Osteoblast (primary cell): ENCODE measurements around the gene RCC2. TPM values are rescaled to one million over a fixed set of nuclear protein-coding genes. Genes with fewer than 3 reads are reported as not detected.

Source experiments
- DNase-seq: peaks from one replicate; pipeline ENCODE4 v3.0.0; 2011; ENCODE audit warnings: low spot score, mixed read lengths; ENCODE audit not compliant: insufficient read length; ENCODE audit errors: missing footprints
- H2AFZ ChIP-seq: 2 replicates; pipeline ENCODE4 v1.6.0; 2011; ENCODE audit warnings: mild to moderate bottlenecking, low read length
- H3K27ac ChIP-seq: 2 replicates; pipeline ENCODE4 v1.5.1; 2011; ENCODE audit warnings: mild to moderate bottlenecking, low read depth, low read length, moderate library complexity
- H3K27me3 ChIP-seq: 2 replicates; pipeline ENCODE4 v1.6.0; 2012; ENCODE audit warnings: mild to moderate bottlenecking, control low read depth, inconsistent platforms, low read length, moderate library complexity; ENCODE audit not compliant: insufficient read depth
- H3K36me3 ChIP-seq: 2 replicates; pipeline ENCODE4 v1.5.1; 2011; ENCODE audit warnings: mild to moderate bottlenecking, low read length, control low read depth, moderate library complexity; ENCODE audit not compliant: insufficient read depth
- H3K4me1 ChIP-seq: 2 replicates; pipeline ENCODE4 v1.5.1; 2011; ENCODE audit warnings: mild to moderate bottlenecking, low read length, control low read depth, moderate library complexity; ENCODE audit not compliant: insufficient read depth
- H3K4me2 ChIP-seq: 2 replicates; pipeline ENCODE4 v1.6.0; 2011; ENCODE audit warnings: mild to moderate bottlenecking, low read length; ENCODE audit not compliant: insufficient read depth
- H3K4me3 ChIP-seq: fragments of 200-600 bp; sonication (generic); 3 replicates; pipeline ENCODE4 v1.5.1; 2012; ENCODE audit warnings: mild to moderate bottlenecking, low read length, inconsistent platforms; ENCODE audit not compliant: insufficient read depth
- H3K79me2 ChIP-seq: 2 replicates; pipeline ENCODE4 v1.6.0; 2012; ENCODE audit warnings: mild to moderate bottlenecking, low read length, control low read depth, inconsistent platforms; ENCODE audit not compliant: insufficient read depth
- H3K9me3 ChIP-seq: 2 replicates; pipeline ENCODE4 v1.5.1; 2011; ENCODE audit warnings: low read depth, low read length, control low read depth
- H4K20me1 ChIP-seq: 2 replicates; pipeline ENCODE4 v1.6.0; 2012; ENCODE audit warnings: mild to moderate bottlenecking, low read length, control low read depth; ENCODE audit not compliant: insufficient read depth
- CTCF ChIP-seq: IDR thresholded peaks from 2 replicates; pipeline ENCODE4 v1.5.1; 2011; ENCODE audit warnings: mild to moderate bottlenecking, low read depth, low read length, moderate library complexity; ENCODE audit errors: extremely low read depth
- total RNA-seq: library from RNA; depleted of rRNA; stranded (reverse); fragments of >200 nt; gene quantifications from 2 replicates; pipeline ENCODE4 v1.2.3, GENCODE V29; 2012

RCC2 gene
- total RNA-seq, 1 donor, result 71.3 TPM

- H3K27me3 ChIP-seq, result no peaks in the 10 kb centered on the region
- no peaks in the 10 kb centered on the region for H4K20me1 ChIP-seq
- no peak overlapping the region for H3K4me3 ChIP-seq
- H3K27ac ChIP-seq, result no peak overlapping the region
- H3K36me3 ChIP-seq, result no peaks in the 10 kb centered on the region
- no peak overlapping the region for H3K4me2 ChIP-seq
- no peaks in the 10 kb centered on the region for H3K4me1 ChIP-seq
- H3K9me3 ChIP-seq, result no peaks in the 10 kb centered on the region
- no peaks in the 10 kb centered on the region for H3K79me2 ChIP-seq
- TF ChIP-seq CTCF, result no peak
- peak; percentile 54 for DNase-seq
- no peak overlapping the region for H2AFZ ChIP-seq
Observed at GRCh38 chr1:17465228-17465627, 25.8 kb upstream of the RCC2 start.

GRCh38 chr1:17463991-17464390 is 24.5 kb upstream of the RCC2 start:
- no peak overlapping the region for H2AFZ ChIP-seq
- no peaks in the 10 kb centered on the region for H3K79me2 ChIP-seq
- DNase-seq, result no peak
- H3K4me3 ChIP-seq, result no peak overlapping the region
- H4K20me1 ChIP-seq, result no peaks in the 10 kb centered on the region
- no peak for TF ChIP-seq CTCF
- no peaks in the 10 kb centered on the region for H3K27me3 ChIP-seq
- no peak overlapping the region for H3K27ac ChIP-seq
- H3K9me3 ChIP-seq, result no peaks in the 10 kb centered on the region
- H3K36me3 ChIP-seq, result no peaks in the 10 kb centered on the region
- no peaks in the 10 kb centered on the region for H3K4me1 ChIP-seq
- no peak overlapping the region for H3K4me2 ChIP-seq

GRCh38 chr1:17462669-17463068 is 23.2 kb upstream of the RCC2 start:
- H2AFZ ChIP-seq, result no peak overlapping the region
- no peaks in the 10 kb centered on the region for H3K9me3 ChIP-seq
- H3K27ac ChIP-seq, result no peak overlapping the region
- no peaks in the 10 kb centered on the region for H3K27me3 ChIP-seq
- no peak for DNase-seq
- H3K4me1 ChIP-seq, result no peaks in the 10 kb centered on the region
- no peak overlapping the region for H3K4me2 ChIP-seq
- no peaks in the 10 kb centered on the region for H4K20me1 ChIP-seq
- no peak for TF ChIP-seq CTCF
- no peaks in the 10 kb centered on the region for H3K36me3 ChIP-seq
- H3K79me2 ChIP-seq, result no peaks in the 10 kb centered on the region
- no peak overlapping the region for H3K4me3 ChIP-seq

GRCh38 chr1:17460219-17460618 is 20.7 kb upstream of the RCC2 start:
- Histone ChIP-seq H3K36me3 (no peaks in the 10 kb centered on the region), H3K79me2 (no peaks in the 10 kb centered on the region), H3K27me3 (no peaks in the 10 kb centered on the region), H3K4me3 (no peak overlapping the region), H3K27ac (no peak overlapping the region), H2AFZ (no peak overlapping the region), H4K20me1 (no peaks in the 10 kb centered on the region), H3K9me3 (no peaks in the 10 kb centered on the region), H3K4me1 (no peaks in the 10 kb centered on the region), H3K4me2 (no peak overlapping the region)
- no peak for TF ChIP-seq CTCF
- DNase-seq, result peak; percentile 46
